ENCODE measurements around the gene ARVCF.
"Not testable (repeated sequence)": the region's sequence is repeated elsewhere in the genome, so short reads cannot be mapped to it uniquely, and the experiment has no call there.

ARVCF gene

GRCh38 chr22:19958083-19959042 is 58.3 kb downstream of the ARVCF start:
- no peak for DNase-seq

- no peak for DNase-seq
Measured at GRCh38 chr22:19957445-19957844, 59.2 kb downstream of the ARVCF start.

- no peak for DNase-seq
Measured at GRCh38 chr22:19955241-19956128, 61.1 kb downstream of the ARVCF start.

GRCh38 chr22:19951346-19951745 is 65.3 kb downstream of the ARVCF start:
- no peak for DNase-seq

DNA sequence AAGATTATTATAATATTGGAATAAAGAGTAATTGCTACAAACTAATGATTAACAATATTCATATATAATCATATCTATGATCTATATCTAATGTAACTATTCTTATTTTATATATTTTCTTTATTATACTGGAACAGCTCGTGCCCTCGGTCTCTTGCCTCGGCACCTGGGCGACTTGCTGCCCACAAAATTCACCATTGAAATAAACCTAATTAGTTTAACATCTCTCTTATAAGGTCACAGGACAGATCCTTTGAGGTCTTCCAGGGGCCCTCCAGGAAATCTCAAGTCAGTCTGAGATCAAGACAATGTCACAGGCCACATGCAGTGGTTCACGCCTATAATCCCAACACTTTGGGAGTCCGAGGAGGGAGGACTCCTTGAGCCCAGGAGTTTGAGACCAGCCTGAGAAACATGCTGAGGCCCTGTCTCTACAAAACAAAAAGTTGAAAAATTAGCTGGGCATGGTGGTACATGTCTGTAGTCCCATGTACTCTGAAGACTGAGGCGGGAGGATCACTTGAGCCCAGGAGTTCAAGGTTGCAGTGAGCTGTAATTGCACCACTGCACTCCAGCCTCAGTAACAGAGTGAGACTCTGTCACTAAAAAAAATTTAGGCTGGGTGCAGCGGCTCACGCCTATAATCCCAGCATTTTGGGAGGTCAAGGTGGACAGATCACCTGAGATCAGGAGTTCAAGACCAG is 68.4 kb downstream of the ARVCF start:
- no peak for DNase-seq

DNA sequence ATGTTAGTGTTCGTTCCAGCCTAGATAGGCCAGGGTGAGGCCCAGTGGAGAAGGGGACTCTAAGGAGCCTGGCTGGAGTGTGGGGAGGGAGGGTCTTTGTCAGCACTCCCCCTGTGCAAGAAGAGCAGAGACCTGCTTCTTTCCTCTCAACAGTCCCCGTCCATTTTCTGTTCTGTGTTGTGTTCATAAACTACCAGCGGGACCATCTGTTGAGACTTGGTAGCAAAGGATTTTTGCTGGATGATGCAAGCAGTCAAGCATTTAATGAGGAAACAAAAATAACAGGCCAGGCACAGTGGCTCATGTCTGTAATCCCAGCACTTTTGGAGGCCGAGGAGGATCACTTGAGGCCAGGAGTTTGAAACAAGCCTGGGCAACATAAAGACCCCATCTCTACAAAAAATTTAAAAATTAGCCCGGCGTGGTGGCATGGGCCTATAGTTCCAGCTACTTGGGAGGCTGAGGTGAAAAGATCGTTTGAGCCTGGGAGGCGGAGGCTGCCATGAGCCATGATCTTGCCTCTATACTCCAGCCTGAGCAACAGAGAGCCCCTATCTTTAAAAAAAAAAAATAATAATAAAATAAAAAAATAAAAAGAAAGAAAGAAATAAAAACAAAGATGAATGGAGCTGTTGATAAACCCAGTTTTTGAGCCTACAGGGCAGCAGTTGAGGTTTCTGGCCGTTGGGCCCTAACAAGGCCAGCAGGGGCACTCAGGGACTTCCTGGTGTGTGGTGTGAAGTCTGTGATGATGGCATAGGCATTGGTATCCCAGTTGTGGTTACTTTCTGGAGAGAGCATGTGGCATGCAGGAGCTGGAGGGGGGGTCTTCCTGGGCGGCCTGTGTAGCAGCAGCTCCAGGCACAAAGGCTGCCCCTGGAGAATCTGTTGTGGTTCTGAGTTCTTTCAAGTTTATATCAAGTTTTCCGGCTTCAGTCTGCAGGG is 73.3 kb downstream of the ARVCF start:
- DNase-seq: no peak

DNA sequence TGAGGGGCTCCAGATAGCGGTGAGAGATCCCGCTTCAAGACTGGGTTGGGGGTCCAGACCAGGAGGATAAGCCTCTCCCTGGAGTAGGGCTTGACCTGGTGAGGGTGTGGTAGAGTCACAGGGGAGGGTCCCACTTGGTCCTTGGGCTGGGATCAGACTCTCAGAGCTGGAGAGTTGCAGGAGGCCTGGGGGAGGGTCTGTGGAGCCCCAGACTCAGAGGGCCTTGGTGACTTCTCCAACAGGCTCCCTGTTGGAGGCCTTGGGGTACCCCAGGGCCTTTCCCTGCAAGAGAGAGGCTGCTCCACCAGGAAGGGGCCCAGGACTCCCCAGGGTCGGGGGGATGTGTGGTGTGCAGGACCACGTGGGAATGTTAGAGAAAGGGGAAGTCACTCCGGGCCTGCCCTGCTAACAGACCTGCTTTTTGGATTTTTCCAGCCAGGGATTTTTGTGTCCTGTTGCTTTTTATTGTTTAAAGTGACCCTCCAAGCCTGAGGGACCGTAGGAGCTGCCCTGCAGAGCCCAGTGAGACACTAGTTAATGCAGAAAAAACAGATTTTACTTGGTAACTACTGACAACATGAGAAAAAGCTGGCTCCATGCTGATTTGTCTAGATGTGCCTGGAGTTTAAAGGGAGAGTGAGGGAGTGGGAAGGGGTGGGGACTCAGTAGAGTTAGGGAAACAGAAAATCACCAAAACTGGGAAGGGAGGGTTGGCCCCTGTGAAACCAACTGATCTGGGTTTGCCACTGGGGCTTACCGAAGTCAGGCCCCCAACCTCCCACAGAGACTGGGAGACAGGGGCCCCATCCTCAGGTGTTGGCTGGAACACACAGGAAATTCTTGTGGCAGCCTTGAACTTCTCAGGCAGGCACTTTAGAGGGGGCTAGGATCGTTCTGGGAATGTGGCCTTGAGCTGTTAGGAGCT is 74.2 kb downstream of the ARVCF start:
- no peak for DNase-seq

- peak; percentile 15 for DNase-seq
Measured at GRCh38 chr22:19941365-19942082, 75.1 kb downstream of the ARVCF start, which contains the start of the genes COMT and TXNRD2. COMT (plus strand) TSS chr22:19941772; CDS start chr22:19962527, 20,755 bp downstream. TXNRD2 (minus strand) TSS chr22:19941818; CDS start chr22:19941803, 15 bp downstream.

DNA sequence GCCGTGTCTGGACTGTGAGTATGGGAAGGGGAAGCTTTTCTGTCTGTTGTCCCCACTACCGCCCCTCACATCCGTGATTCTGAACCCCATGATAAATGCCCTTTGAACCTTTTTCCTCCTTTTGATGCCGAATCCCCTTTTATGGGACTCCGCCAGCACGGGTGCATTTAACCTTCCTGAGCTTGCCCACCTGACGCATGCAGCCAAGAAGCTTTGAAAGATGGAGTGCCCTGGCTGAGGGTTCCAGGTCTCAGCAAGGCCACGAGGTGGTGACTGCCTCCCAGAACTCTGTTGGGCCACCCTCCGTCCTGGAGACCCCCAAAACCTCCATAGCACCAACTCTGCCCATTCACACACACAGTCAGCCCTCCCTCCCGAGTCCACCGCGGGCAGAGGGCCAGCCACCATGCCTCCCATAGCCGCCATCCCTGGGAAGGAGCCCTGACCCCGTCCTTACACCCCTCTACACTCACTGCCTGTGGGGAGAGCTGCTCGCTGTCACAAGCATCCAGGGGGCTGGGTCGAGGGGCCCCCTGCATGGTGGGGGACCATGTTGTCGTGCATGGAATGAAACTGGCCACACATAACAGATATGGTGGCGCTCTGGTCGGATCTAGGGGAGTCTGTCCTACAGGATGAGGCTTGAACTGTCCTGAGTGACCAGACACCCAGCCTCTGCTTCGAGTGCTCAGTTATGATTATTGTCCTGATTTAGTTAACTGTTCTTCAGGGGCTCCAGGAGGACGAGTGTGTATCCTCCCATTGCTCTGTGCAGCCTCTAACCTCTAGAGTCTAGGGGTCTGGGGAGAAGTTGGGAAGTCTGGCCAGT is 75.9 kb downstream of the ARVCF start:
- DNase-seq: no peak

- DNase-seq: no peak
Measured at GRCh38 chr22:19937616-19938473, 78.8 kb downstream of the ARVCF start.

GRCh38 chr22:19936513-19936912 is 80.1 kb downstream of the ARVCF start:
- DNase-seq: no peak

DNA sequence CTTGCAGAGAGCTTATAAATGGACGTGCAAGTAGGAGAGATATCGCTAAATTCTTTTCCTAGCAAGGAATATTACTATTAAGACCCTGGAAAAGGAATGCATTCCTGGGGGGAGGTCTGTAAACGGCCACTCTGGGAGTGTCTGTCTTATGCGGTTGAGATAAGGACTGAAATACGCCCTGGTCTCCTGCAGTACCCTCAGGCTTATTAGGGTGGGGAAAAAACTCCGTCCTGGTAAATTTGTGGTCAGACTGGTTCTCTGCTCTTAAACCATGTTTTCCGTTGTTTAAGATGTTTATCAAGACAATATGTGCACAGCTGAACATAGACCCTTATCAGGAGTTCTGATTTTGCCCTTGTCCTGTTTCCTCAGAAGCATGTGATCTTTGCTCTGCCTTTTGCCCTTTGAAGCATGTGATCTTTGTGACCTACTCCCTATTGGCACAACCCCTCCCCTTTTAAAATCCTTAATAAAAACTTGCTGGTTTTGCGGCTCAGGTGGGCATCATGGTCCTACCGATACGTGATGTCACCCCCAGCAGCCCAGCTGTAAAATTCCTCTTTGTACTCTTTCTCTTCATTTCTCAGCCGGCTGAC is 81.4 kb downstream of the ARVCF start:
- not testable (repeated sequence) for DNase-seq

DNA sequence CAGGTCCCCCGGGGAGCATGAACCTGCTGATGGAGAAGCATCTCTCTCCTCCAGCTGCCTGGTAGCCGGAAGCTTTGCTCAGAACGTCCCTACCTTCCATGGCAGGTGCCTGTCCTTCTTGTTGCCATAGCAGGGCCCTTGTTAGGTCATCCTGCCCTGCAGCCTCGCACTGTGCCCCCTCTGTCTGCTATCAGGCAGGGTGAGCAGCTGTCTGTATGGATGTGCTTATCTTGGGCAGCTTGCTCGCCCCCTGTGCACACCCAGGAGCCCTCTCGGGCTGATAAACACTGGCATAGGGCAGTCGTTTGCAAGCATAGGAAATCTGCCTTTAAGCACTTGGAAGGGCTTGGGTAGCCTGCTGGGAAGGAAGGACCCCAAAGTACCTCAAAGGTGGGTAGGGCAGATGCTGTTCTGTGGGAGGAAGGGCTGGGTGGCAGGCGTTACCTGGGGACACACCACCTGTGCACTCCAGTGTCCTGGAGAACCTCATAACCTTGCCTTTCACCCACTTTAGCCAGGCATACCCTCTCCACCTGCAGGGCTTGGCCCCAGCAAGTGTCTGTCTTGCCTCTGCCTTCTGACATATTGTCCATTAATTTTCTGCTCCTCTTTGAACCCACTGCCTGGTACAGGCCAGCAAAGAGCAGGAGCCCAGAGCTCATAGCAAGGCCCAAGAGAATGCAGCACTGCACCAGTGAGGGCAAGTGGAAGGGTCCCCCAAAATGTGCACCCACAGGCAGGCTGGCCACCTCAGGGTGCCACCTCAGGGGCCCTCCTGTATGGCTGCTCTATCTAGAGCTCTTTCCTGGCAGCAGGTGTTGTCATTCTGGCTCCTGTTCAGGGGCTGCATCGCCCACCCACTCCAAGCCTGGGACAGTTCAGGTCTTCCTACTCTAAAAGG is 83.0 kb downstream of the ARVCF start:
- peak; percentile 39 for DNase-seq

GRCh38 chr22:19932367-19933206 is 84.0 kb downstream of the ARVCF start:
- peak; percentile 65 for DNase-seq

DNA sequence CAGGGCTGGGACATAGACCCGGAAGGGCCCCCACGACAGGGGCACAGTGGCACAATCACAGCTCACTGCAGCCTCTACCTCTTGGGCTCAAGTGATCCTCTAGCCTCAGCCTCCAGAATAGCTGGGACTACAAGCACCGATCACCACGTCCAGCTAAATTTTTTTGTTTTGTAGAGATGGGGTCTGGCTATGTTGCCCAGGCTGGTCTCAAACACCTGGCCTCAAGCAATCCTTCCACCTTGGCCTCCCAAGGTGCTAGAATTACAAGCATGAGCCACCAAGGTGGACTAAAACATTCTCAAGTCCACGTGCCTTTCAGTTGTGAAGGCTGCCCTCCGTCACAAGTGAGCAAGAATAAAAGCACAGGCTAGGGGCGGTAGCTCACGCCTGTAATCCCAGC is 85.1 kb downstream of the ARVCF start:
- no peak for DNase-seq

Measured in NCI-H1105 (cell line).